Activated CD8-positive, alpha-beta memory T cell treated with anti-CD3 and anti-CD28 coated beads, Interleukin-2, amount 50 U/mL, for 24 hours (primary cell): ENCODE data around the gene RGS3.
"Not testable (repeated sequence)": the region's sequence is repeated elsewhere in the genome, so short reads cannot be mapped to it uniquely, and the experiment has no call there.

Experiments
- DNase-seq: peaks from one replicate; pipeline ENCODE4 v3.0.0-alpha.2; 2020; ENCODE audit errors: extremely low read depth

The RGS3 gene

DNA sequence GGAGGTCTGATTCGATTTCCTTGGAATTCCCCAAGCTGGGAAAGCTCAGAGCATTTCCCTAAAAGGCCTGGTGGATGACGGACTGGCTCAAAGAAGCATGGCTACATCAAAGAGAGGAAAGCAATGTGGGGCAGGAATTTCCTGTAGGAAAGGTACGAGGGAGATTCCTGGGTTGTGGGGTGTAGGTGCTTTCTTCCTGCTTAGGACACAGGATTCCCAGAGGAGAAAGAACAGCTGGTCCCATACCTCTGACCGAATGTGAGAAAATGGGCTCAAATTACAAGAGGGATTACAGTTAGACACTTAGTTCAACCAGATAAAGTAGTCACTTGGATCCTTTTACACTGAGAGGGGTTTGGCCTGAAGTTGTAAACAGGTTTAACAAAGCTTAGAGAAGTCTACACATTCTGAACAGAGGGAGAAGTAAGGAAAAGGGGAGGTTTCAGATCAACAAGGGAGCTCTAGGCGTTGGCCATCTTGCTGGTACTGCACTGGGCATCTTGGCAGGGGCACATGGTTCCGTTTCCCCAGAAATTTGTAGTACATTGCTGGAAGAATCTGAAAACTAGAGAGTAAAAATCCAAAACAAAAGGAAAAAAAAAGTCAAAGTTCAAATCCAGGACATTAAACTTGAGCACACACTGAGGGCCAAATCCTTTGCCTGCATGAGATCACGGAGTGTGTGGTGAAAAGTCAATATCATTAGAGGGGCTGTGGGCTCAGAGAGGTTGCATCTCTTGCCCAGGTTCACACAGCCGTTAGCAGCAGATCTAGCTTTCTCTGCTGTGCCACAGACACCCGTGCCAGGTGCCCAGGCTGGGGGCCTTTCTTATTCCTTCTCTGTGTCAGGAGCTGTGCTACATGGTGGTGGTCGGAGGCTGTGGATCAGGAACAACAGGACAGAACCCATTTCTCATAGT lies 171.3 kb downstream of the RGS3 start:
- no peak for DNase-seq

DNA sequence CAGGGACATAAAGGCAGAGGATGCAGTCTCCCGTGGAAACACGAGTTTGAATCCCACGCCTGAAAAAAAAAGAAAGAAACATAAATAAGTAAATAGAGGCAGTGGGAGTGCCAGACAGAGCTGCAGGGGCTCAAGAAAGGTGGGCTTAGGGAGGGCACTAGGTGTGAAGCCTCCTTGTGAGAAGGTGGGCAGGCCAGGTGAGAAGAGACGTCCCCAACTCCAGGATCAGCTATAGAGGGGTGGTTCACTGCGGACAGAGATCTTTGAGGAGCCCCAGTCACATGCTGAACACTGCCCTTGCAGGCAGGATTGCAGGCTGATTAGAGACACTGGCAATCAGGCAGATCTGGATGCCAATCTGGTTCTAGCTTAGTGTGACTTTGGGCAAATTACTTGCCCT lies 172.1 kb downstream of the RGS3 start:
- DNase-seq: no peak

DNA sequence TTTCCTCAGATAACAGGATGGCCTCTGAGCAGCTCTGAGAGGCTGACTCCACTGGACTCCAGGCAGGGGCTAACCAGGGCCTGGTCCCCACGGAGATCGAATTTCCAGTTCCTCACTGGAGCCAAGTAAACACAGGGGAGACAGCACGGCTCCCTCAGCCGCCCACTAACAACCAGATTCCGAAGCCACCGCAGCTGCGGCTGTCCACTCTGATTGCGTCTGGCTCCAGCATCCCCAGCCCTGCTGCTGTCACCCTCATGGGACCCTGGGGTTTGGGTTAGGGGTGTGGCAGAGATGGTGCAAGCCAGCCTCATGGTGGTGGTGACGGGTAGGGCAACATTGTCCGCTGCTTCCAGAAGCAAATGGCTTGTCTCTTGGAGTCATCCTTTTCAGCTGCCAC lies 172.6 kb downstream of the RGS3 start:
- no peak for DNase-seq

DNA sequence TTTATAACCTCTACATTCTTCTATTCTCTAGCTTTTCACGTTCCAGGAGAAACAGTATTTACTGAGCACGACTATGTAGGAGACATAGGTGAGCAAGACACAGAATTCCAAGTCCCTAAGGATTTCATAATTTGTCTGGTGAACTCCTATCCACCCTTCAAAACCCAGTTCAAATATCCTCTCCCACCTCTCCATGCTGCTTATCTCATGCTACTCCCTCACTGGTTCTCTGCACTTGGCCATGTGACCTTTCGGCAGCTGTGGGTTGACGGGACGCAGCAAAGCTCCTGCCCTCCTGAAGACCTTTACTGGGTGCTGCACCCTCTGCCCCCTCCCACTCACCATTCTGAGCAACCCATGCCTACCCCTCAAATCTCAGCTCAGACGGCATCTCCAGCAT lies 173.2 kb downstream of the RGS3 start:
- no peak for DNase-seq

DNA sequence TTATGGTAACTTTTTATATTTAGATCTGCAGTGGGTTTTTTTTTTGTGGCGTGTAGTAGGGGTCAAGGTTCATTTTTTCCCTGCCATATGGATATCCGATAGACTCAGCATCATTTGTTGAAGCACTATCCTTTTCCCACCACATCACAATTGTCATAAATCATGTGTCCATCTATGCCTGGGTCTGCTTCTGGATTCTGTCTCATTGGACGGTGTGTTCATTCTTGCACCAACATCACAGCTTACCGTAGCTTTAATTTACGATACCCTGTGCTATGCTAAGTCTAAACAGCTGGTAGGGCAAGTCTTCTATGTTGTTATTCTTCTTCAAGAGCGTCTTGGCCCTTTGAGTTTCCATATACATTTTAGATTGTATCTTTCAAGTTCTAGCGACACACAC lies 175.0 kb downstream of the RGS3 start:
- no peak for DNase-seq

GRCh38 chr9:113638897-113639296 lies 175.4 kb downstream of the RGS3 start:
- DNase-seq: no peak

- not testable (repeated sequence) for DNase-seq
These were observed 176.0 kb downstream of the RGS3 start for GRCh38 chr9:113639411-113639970.

- DNase-seq: no peak
These were observed 176.9 kb downstream of the RGS3 start for GRCh38 chr9:113640418-113640817.

GRCh38 chr9:113641100-113641885 lies 177.8 kb downstream of the RGS3 start:
- no peak for DNase-seq

GRCh38 chr9:113644321-113644720 lies 180.8 kb downstream of the RGS3 start:
- no peak for DNase-seq

- no peak for DNase-seq
These were observed 181.9 kb downstream of the RGS3 start for GRCh38 chr9:113645227-113645977.

- no peak for DNase-seq
These were observed 182.4 kb downstream of the RGS3 start for GRCh38 chr9:113645978-113646253.

GRCh38 chr9:113646491-113646890 lies 183.0 kb downstream of the RGS3 start:
- DNase-seq: no peak
